K562 (cell line): ENCODE data around the gene PTGES3. TPM values are rescaled to one million over a fixed set of nuclear protein-coding genes. Genes with fewer than 3 reads are reported as not detected.

Experiments
- ATAC-seq: fragments of 200-7000 bp; cut with Tn5 transposase; 3 replicates; pipeline ENCODE4 v1.9.1; 2020; ENCODE audit warnings: moderate library complexity
- BruUV-seq: library from RNA; stranded (reverse); fragments of 400-500 nt; replicated peaks from 2 replicates; lab custom pipeline; 2021; lab: Mats Ljungman, UMichigan
- CTCF ChIA-PET: fragments of 300-600 bp; formaldehyde crosslinking; extraction: SDS; loops from one replicate; lab custom pipeline; 2021; ENCODE audit warnings: low intra/inter-chr PET ratio; lab: Yijun Ruan, JAX
- POLR2A ChIA-PET: fragments of 300-600, 350-650 bp; sonication (Branson Sonifier 250); formaldehyde crosslinking; extraction: SDS; loops from one replicate; lab custom pipeline; 2021; ENCODE audit warnings: antibody characterized with exemption, inconsistent platforms; lab: Yijun Ruan, JAX
- DNase-seq, 4 experiments: peaks; one replicate each; pipeline versions ENCODE4 v3.0.0 to v3.0.0-alpha.2; 2011 to 2018; ENCODE audit warnings: low spot score in 3 of 4, mixed read lengths in 3 of 4; ENCODE audit errors: extremely low read depth in 1 of 4
- FAIRE-seq: peaks from 2 replicates; lab custom pipeline; 2011; peaks lifted over from hg19 to GRCh38; lab: Jason Lieb, UNC
- H2AFZ ChIP-seq: 2 replicates; pipeline ENCODE4 v1.6.0; 2011; ENCODE audit warnings: low read depth, low read length, control low read depth, inconsistent platforms
- H3K27ac ChIP-seq: fragments of 200-600 bp; 3 replicates; pipeline ENCODE4 v1.8.0; 2011; ENCODE audit warnings: low read depth, mild to moderate bottlenecking, control low read depth, inconsistent platforms, low read length, moderate library complexity, mixed read lengths; ENCODE audit errors: extremely low read depth
- H3K27me3 ChIP-seq, 2 experiments: fragments of 300-600 bp in 1 of 2; 2 replicates in 1 of 2; 3 replicates in 1 of 2; pipeline versions ENCODE4 v1.6.0 to v1.8.0; 2011; ENCODE audit warnings: inconsistent platforms in 2 of 2, low read length in 2 of 2, mild to moderate bottlenecking in 1 of 2, mixed read lengths in 1 of 2, moderate library complexity in 1 of 2; ENCODE audit not compliant: control insufficient read depth in 2 of 2, insufficient read depth in 2 of 2
- H3K36me3 ChIP-seq: fragments of 300-600 bp; 3 replicates; pipeline ENCODE4 v1.8.0; 2011; ENCODE audit warnings: mild to moderate bottlenecking, low read length, inconsistent platforms; ENCODE audit not compliant: control insufficient read depth, insufficient read depth
- H3K4me1 ChIP-seq, 2 experiments: fragments of 200-600 bp in 1 of 2; replicated peaks in 1 of 2; 2 replicates in 1 of 2; 3 replicates in 1 of 2; pipeline versions ENCODE4 v1.5.1 to v1.8.0; 2011; ENCODE audit warnings: inconsistent platforms in 2 of 2, low read length in 2 of 2, mild to moderate bottlenecking in 1 of 2, mixed read lengths in 1 of 2, moderate library complexity in 1 of 2; ENCODE audit not compliant: control insufficient read depth in 2 of 2, insufficient read depth in 2 of 2
- H3K4me2 ChIP-seq: 2 replicates; pipeline ENCODE4 v1.6.1; 2011; ENCODE audit warnings: low read length, control low read depth, inconsistent platforms, mixed read lengths; ENCODE audit not compliant: insufficient read depth
- H3K4me3 ChIP-seq: fragments of 200-600 bp; sonication (generic), shearing (Covaris generic); 2 replicates; pipeline ENCODE4 v1.5.1; 2016; ENCODE audit warnings: control low read depth, inconsistent platforms
- H3K79me2 ChIP-seq: fragments of 200-600 bp; 3 replicates; pipeline ENCODE4 v1.8.0; 2011; ENCODE audit warnings: low read length, inconsistent platforms; ENCODE audit not compliant: control insufficient read depth, insufficient read depth
- H3K9ac ChIP-seq, 2 experiments: 2 replicates each; pipeline versions ENCODE4 v1.6.0 to v1.6.1; 2011; ENCODE audit warnings: low read depth in 2 of 2, low read length in 2 of 2, control low read depth in 1 of 2, inconsistent platforms in 1 of 2, mild to moderate bottlenecking in 1 of 2, mixed read lengths in 1 of 2; ENCODE audit not compliant: insufficient read depth in 1 of 2
- H3K9me1 ChIP-seq: one replicate; pipeline ENCODE4 v1.6.0; 2011; ENCODE audit warnings: inconsistent platforms, mild to moderate bottlenecking, low read length, moderate library complexity; ENCODE audit not compliant: control insufficient read depth, insufficient read depth
- H3K9me3 ChIP-seq: replicated peaks from 2 replicates; pipeline ENCODE4 v1.5.1; 2011; ENCODE audit warnings: low read depth, low read length, inconsistent platforms; ENCODE audit not compliant: control insufficient read depth, insufficient read depth
- H4K20me1 ChIP-seq: replicated peaks from 2 replicates; pipeline ENCODE4 v1.6.1; 2011; ENCODE audit warnings: low read length, inconsistent platforms, mixed read lengths; ENCODE audit not compliant: control insufficient read depth, insufficient read depth
- ARID3B ChIP-seq: fragments of 250-450 bp; sonication (Bioruptor Pico); IDR thresholded peaks from 2 replicates; pipeline ENCODE4 v1.4.0; 2020; ENCODE audit warnings: borderline replicate concordance
- DEAF1 ChIP-seq: fragments of 450-650 bp; formaldehyde crosslinking; IDR thresholded peaks from 2 replicates; pipeline ENCODE4 v1.4.0; 2020; ENCODE audit warnings: mild to moderate bottlenecking, moderate library complexity
- HMG20A ChIP-seq: fragments of 450-650 bp; formaldehyde crosslinking; conservative IDR thresholded peaks from 2 replicates; pipeline ENCODE4 v1.4.0; 2020; ENCODE audit warnings: mild to moderate bottlenecking, mixed read lengths
- HNRNPUL1 ChIP-seq: fragments of 200-400 bp; formaldehyde crosslinking; IDR thresholded peaks from 2 replicates; pipeline ENCODE4 v1.6.1; 2017; ENCODE audit warnings: low read length
- IRF1 ChIP-seq: sonication (generic); formaldehyde crosslinking; IDR thresholded peaks from 2 replicates; pipeline ENCODE4 v1.8.0; 2022; ENCODE audit warnings: missing genetic modification reagents, mild to moderate bottlenecking, borderline replicate concordance
- POLR2G ChIP-seq: fragments of 200-400 bp; formaldehyde crosslinking; IDR thresholded peaks from 2 replicates; pipeline ENCODE4 v1.6.1; 2017; ENCODE audit warnings: low read depth, mild to moderate bottlenecking, antibody characterized with exemption, low read length, moderate library complexity
- THRAP3 ChIP-seq: fragments of 450-650 bp; IDR thresholded peaks from 2 replicates; pipeline ENCODE4 v1.6.1; 2016; ENCODE audit warnings: mild to moderate bottlenecking, inconsistent platforms, borderline replicate concordance
- ZC3H4 ChIP-seq: sonication (generic); formaldehyde crosslinking; IDR thresholded peaks from 2 replicates; pipeline ENCODE4 v1.9.0; 2021; ENCODE audit warnings: missing genetic modification reagents, borderline replicate concordance
- ZKSCAN1 ChIP-seq: fragments of 150-350 bp; IDR thresholded peaks from 2 replicates; pipeline ENCODE4 v1.6.1; 2016; ENCODE audit warnings: low read depth, low read length
- ZNF311 ChIP-seq: fragments of 250-450 bp; sonication (Bioruptor Pico); IDR thresholded peaks from 2 replicates; pipeline ENCODE4 v1.4.0; 2020; ENCODE audit warnings: mild to moderate bottlenecking, moderate library complexity
- ZNF384 ChIP-seq: IDR thresholded peaks from 2 replicates; pipeline ENCODE4 v1.6.1; 2012; ENCODE audit warnings: low read depth, low read length, improper control_type of control experiment
- WGBS: fragments of 100-300 bp; shearing (Covaris generic); methylation state at CpG from one replicate; pipeline ENCODE4 v1.1.6; 2016; ENCODE audit warnings: low coverage, mixed read lengths; ENCODE audit not compliant: insufficient coverage; ENCODE audit errors: missing lambda C conversion rate; 5-methylcytosine and 5-hydroxymethylcytosine counted together
- in situ Hi-C: fragments of 300-500 bp; cut with MboI; formaldehyde crosslinking; loops from 4 replicates; pipeline ENCODE4 v1.15.0; 2018; ENCODE audit warnings: inconsistent platforms, mixed read lengths
- intact Hi-C: fragments of 100-400 bp; cut with micrococcal nuclease; formaldehyde crosslinking; loops from 2 replicates; pipeline ENCODE4 v1.14.2; 2022
- polyA plus RNA-seq, 8 experiments: library from polyadenylated mRNA; depleted of rRNA in 4 of 8; stranded (reverse) in 5 of 8; unstranded in 3 of 8; fragments of >200 nt; fragmentation: Nextera tagmentation in 2 of 8; fragmentation: Illumina TruSeq in 1 of 8; extraction: Ambion mirVana in 2 of 8; extraction: Trizol in 1 of 8; gene quantifications; 2 replicates each; pipeline versions ENCODE4 v1.2.1 to v1.2.3, GENCODE V29; 2011 to 2014; ENCODE audit warnings: inconsistent platforms in 1 of 8, missing spikeins in 1 of 8
- total RNA-seq, 7 experiments: library from RNA; depleted of rRNA in 6 of 7; stranded (reverse); fragments of >200 nt in 6 of 7; fragmentation: Illumina TruSeq in 2 of 7; extraction: Trizol in 2 of 7; gene quantifications; 2 replicates each; pipeline versions ENCODE4 v1.2.1 to v1.2.3, GENCODE V29; 2011 to 2021; ENCODE audit warnings: low replicate concordance in 1 of 7

The PTGES3 gene
- total and polyA plus RNA-seq, 9 of the 15 experiments (the other 6 are each of a cell fraction or from before 2014, with no cell fraction given) = 163 to 501 (median 213) TPM

- Histone ChIP-seq H3K4me2 (no peak overlapping the region), H3K9me3 (no peaks in the 10 kb centered on the region), H3K4me3 (no peak overlapping the region), H3K36me3 (peaks cover 90% of the 10 kb centered on the region), H3K9me1 (peaks cover 3% of the 10 kb centered on the region), H3K79me2 (peaks cover 49% of the 10 kb centered on the region), H3K9ac (no peak overlapping the region), H3K4me1 (peaks cover 0 to 7% of the 10 kb centered on the region in 2 experiments; a peak in 2 of 5 replicates), H3K27ac (no peak overlapping the region), H3K27me3 (no peaks in the 10 kb centered on the region), H2AFZ (no peak overlapping the region), H4K20me1 (peaks cover 7% of the 10 kb centered on the region)
- TF ChIP-seq POLR2G (no peak), ZNF311 (CRISPR knock-in tag) (no peak), ARID3B (no peak), IRF1 (CRISPR knock-in tag) (no peak), DEAF1 (CRISPR knock-in tag) (no peak), HMG20A (CRISPR knock-in tag) (no peak), HNRNPUL1 (no peak), THRAP3 (no peak), ZC3H4 (CRISPR knock-in tag) (no peak), ZNF384 (no peak), ZKSCAN1 (no peak)
- intact Hi-C loops (no loop called here), in situ Hi-C loops (no loop called here)
- FAIRE-seq (no peak), DNase-seq (no peak), ATAC-seq (no peak)
- CTCF ChIA-PET = no interaction called here
- POLR2A ChIA-PET = interaction anchor here (0.6 to 1.8 kb wide), 4 partner anchors 9 to 48 kb away, joined by 3 to 9 read pairs (median 4); no protein-coding TSS in a partner anchor
- 89% methylated on average over 3 of the region's 3 CpGs for WGBS
- BruUV-seq = no TSS peak
Observed at GRCh38 chr12:56616244-56616643, 71.8 kb downstream of the PTGES3 start.
